NCI-H146 treated with DMSO at 0.1 percent for 48 hours (cell line): ENCODE results near the gene TRIM27.
"Not testable (repeated sequence)": the region's sequence is repeated elsewhere in the genome, so short reads cannot be mapped to it uniquely, and the experiment has no call there.

Experiments used
- DNase-seq: peaks from one replicate; lab custom pipeline; 2025; ENCODE audit not compliant: unreplicated experiment; lab: John Stamatoyannopoulos, UW

The TRIM27 gene

GRCh38 chr6:28943557-28944411, 20.0 kb upstream of the TRIM27 start:
- DNase-seq: peak; percentile 56

- no peak for DNase-seq
Observed at GRCh38 chr6:28943223-28943556, 19.4 kb upstream of the TRIM27 start.

GRCh38 chr6:28941684-28942448, 18.1 kb upstream of the TRIM27 start:
- DNase-seq: no peak

- peak; percentile 85 for DNase-seq
Observed at GRCh38 chr6:28940858-28941683, 17.3 kb upstream of the TRIM27 start.

GRCh38 chr6:28940294-28940857, 16.6 kb upstream of the TRIM27 start:
- peak; percentile 80 for DNase-seq

GRCh38 chr6:28933069-28933468, 9.3 kb upstream of the TRIM27 start:
- DNase-seq: no peak

- DNase-seq: no peak
Observed at GRCh38 chr6:28929887-28930620, 6.3 kb upstream of the TRIM27 start.

GRCh38 chr6:28929339-28929738, 5.6 kb upstream of the TRIM27 start:
- not testable (repeated sequence) for DNase-seq

GRCh38 chr6:28927846-28928245, 4.1 kb upstream of the TRIM27 start:
- DNase-seq: no peak

GRCh38 chr6:28922821-28923317, 916 bp downstream of the TRIM27 start:
- peak; percentile 49 for DNase-seq

- DNase-seq: no peak
Observed at GRCh38 chr6:28922004-28922820, 1.6 kb downstream of the TRIM27 start.

GRCh38 chr6:28920281-28920680, 3.5 kb downstream of the TRIM27 start:
- no peak for DNase-seq

- DNase-seq: no peak
Observed at GRCh38 chr6:28914941-28915340, 8.8 kb downstream of the TRIM27 start.

GRCh38 chr6:28910901-28911690, 12.7 kb downstream of the TRIM27 start:
- DNase-seq: no peak

- DNase-seq: no peak
Observed at GRCh38 chr6:28907394-28907793, 16.4 kb downstream of the TRIM27 start.

GRCh38 chr6:28906669-28907068, 17.1 kb downstream of the TRIM27 start:
- no peak for DNase-seq

- no peak for DNase-seq
Observed at GRCh38 chr6:28903686-28904085, 20.1 kb downstream of the TRIM27 start.

- DNase-seq: no peak
Observed at GRCh38 chr6:28901831-28902230, 22.0 kb downstream of the TRIM27 start.
